PFSK-1 (cell line): ENCODE measurements around the gene OR10A6.

Source experiments
- POLR2AphosphoS5 ChIP-seq: IDR thresholded peaks from 2 replicates; pipeline ENCODE4 v1.6.1; 2012; ENCODE audit warnings: low read depth, mild to moderate bottlenecking, control low read depth, low read length, moderate library complexity
- TF ChIP-seq, protein P1 (sequence below), 2 experiments: IDR thresholded peaks; 2 replicates each; pipeline versions ENCODE4 v1.6.1 to v1.8.0; 2011 to 2012; ENCODE audit warnings: low read depth in 2 of 2, low read length in 2 of 2, control low read depth in 1 of 2, inconsistent platforms in 1 of 2, mild to moderate bottlenecking in 1 of 2, moderate library complexity in 1 of 2; ENCODE audit not compliant: insufficient read depth in 1 of 2

DNA sequence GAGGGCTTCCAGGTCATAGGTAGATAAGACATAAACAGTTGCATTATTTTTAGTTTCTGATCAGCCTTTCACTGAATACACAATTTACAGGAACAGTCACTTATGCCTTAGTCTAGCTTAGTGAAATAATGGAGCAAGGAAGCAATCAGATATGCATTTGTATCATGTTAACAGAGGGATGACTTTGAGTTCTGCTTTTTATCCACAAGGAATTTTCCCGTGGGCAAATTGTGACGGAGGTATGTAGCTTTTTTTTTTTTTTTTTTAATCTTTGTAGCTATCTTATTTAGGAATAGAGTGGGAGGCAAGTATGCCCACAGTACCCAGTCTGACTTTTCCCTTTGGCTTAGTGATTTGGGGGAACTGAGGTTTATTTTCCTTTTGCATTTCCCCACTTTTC lies 37.6 kb upstream of the OR10A6 start:
- TF ChIP-seq, protein P1, sequence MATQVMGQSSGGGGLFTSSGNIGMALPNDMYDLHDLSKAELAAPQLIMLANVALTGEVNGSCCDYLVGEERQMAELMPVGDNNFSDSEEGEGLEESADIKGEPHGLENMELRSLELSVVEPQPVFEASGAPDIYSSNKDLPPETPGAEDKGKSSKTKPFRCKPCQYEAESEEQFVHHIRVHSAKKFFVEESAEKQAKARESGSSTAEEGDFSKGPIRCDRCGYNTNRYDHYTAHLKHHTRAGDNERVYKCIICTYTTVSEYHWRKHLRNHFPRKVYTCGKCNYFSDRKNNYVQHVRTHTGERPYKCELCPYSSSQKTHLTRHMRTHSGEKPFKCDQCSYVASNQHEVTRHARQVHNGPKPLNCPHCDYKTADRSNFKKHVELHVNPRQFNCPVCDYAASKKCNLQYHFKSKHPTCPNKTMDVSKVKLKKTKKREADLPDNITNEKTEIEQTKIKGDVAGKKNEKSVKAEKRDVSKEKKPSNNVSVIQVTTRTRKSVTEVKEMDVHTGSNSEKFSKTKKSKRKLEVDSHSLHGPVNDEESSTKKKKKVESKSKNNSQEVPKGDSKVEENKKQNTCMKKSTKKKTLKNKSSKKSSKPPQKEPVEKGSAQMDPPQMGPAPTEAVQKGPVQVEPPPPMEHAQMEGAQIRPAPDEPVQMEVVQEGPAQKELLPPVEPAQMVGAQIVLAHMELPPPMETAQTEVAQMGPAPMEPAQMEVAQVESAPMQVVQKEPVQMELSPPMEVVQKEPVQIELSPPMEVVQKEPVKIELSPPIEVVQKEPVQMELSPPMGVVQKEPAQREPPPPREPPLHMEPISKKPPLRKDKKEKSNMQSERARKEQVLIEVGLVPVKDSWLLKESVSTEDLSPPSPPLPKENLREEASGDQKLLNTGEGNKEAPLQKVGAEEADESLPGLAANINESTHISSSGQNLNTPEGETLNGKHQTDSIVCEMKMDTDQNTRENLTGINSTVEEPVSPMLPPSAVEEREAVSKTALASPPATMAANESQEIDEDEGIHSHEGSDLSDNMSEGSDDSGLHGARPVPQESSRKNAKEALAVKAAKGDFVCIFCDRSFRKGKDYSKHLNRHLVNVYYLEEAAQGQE (IDR thresholded peaks at IDR 0.05; ENCODE audit: insufficient read depth in 1 of 2, low read depth in 2 of 2, low read length in 2 of 2), result no peak
- no peak for TF ChIP-seq POLR2AphosphoS5
